ENCODE measurements around the gene EPN2. TPM values are rescaled to one million over a fixed set of nuclear protein-coding genes. Genes with fewer than 3 reads are reported as not detected.

Gene EPN2
- polyA plus RNA-seq, 4 donors, result 48.7 to 57.7 (median 50.1) TPM

GRCh38 chr17:19376811-19377210 is 139.6 kb downstream of the EPN2 start:
- DNase-seq (ENCODE audit: low read depth in 4 of 4, low spot score in 3 of 4), result no peak

GRCh38 chr17:19377602-19378415 is 140.6 kb downstream of the EPN2 start:
- DNase-seq (ENCODE audit: low read depth in 4 of 4, low spot score in 3 of 4), result peak; percentile 96 to 97 (median 96)

GRCh38 chr17:19378416-19379360 is 141.5 kb downstream of the EPN2 start, which contains the start of gene MAPK7:
Gene MAPK7, plus strand, starts transcription at chr17:19378498. Its CDS starts 403 bp downstream, at chr17:19378901.
- no peak for DNase-seq (ENCODE audit: low read depth in 4 of 4, low spot score in 3 of 4)

GRCh38 chr17:19379361-19380065 is 142.3 kb downstream of the EPN2 start:
- no peak for DNase-seq (ENCODE audit: low read depth in 4 of 4, low spot score in 3 of 4)

- DNase-seq (ENCODE audit: low read depth in 4 of 4, low spot score in 3 of 4), result no peak
Observed at GRCh38 chr17:19380481-19381301, 143.5 kb downstream of the EPN2 start.

- DNase-seq (ENCODE audit: low read depth in 4 of 4, low spot score in 3 of 4), result no peak
Observed at GRCh38 chr17:19381361-19381740, 144.2 kb downstream of the EPN2 start.

GRCh38 chr17:19381741-19382444 is 144.7 kb downstream of the EPN2 start:
- DNase-seq (ENCODE audit: low read depth in 4 of 4, low spot score in 3 of 4), result no peak

GRCh38 chr17:19382531-19383444 is 145.6 kb downstream of the EPN2 start:
- DNase-seq (ENCODE audit: low read depth in 4 of 4, low spot score in 3 of 4), result no peak

- DNase-seq (ENCODE audit: low read depth in 4 of 4, low spot score in 3 of 4), result no peak
Observed at GRCh38 chr17:19383681-19384470, 146.7 kb downstream of the EPN2 start.

GRCh38 chr17:19384723-19385391 is 147.7 kb downstream of the EPN2 start:
- peak in 3 of 4 donors; percentile 78 to 81 (median 81) for DNase-seq (ENCODE audit: low read depth in 4 of 4, low spot score in 3 of 4)

GRCh38 chr17:19385521-19385983 is 148.4 kb downstream of the EPN2 start:
- DNase-seq (ENCODE audit: low read depth in 4 of 4, low spot score in 3 of 4), result no peak

Other genes with a start within 250 kb of the EPN2 start
- gene FAM83G, start 232.6 kb upstream of the EPN2 start, polyA plus RNA-seq (ENCODE audit: insufficient read length in 4 of 4), result 1 to 10 TPM; 6.9 to 8.5 (median 7.4) TPM
- gene GRAP, start 190.4 kb upstream of the EPN2 start, polyA plus RNA-seq (ENCODE audit: insufficient read length in 4 of 4), result 1 to 10 TPM; 6.0 to 7.4 (median 6.1) TPM
- 1 to 10 TPM; 1.1 to 4.4 (median 3.0) TPM for gene GRAPL, start 109.8 kb upstream of the EPN2 start, polyA plus RNA-seq (ENCODE audit: insufficient read length in 4 of 4)
- gene B9D1, start 125.4 kb downstream of the EPN2 start, polyA plus RNA-seq (ENCODE audit: insufficient read length in 4 of 4), result 10 to 100 TPM; 34.8 to 41.0 (median 38.4) TPM
- gene MAPK7, start 141.1 kb downstream of the EPN2 start, polyA plus RNA-seq (ENCODE audit: insufficient read length in 4 of 4), result 10 to 100 TPM; 22.9 to 27.9 (median 26.2) TPM
- gene MFAP4, start 149.8 kb downstream of the EPN2 start, polyA plus RNA-seq (ENCODE audit: insufficient read length in 4 of 4), result 100 to 1,000 TPM; 199 to 293 (median 244) TPM
- 1 to 10 TPM in 2 of 4 donors, under 1 TPM in 2; 0.88 to 1.9 (median 1.4) TPM for gene RNF112, start 173.9 kb downstream of the EPN2 start, polyA plus RNA-seq (ENCODE audit: insufficient read length in 4 of 4)

Data from right renal pelvis (tissue), 4 donors.